ENCODE results near the gene PAGR1. TPM values are rescaled to one million over a fixed set of nuclear protein-coding genes. Genes with fewer than 3 reads are reported as not detected.

PAGR1 gene
- total and polyA plus RNA-seq, 9 of the 15 experiments (the other 6 are each of a cell fraction or from before 2014, with no cell fraction given), result 1.4 to 58.2 (median 16.8) TPM

DNA sequence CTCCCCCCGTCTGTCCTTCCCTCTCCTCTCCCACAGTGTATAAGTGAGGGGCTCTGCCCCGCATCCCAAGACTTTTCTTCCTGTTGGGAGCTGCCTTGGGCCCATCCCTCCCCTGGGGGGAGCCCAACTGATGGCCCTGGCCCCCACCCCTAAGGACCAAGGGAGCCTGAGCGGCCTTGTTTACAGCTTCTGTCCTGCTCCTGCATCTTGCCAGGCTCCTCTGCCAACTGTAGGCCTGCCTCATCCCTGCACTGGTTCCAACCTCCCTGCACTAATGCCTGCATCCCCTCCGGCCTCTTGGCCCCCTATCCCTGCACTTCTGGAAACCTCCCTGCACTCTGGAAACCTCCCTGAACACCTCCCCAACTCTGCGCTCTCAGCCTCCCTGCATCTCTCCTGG is 1.4 kb upstream of the PAGR1 start:
- DNase-seq (ENCODE audit: extremely low read depth in 1 of 4, low spot score in 3 of 4), result no peak
- peaks cover 11% of the 10 kb centered on the region; the same call in 1 of the 2 replicates for H4K20me1 ChIP-seq (replicated peaks; ENCODE audit: control insufficient read depth, insufficient read depth, low read length)
- no peaks in the 10 kb centered on the region for H3K9me1 ChIP-seq (ENCODE audit: control insufficient read depth, insufficient read depth, low read length)
- peaks cover 31 to 75% of the 10 kb centered on the region in 2 experiments for H3K4me1 ChIP-seq (replicated peaks in 1 of 2; ENCODE audit: control insufficient read depth in 2 of 2, insufficient read depth in 2 of 2, low read length in 2 of 2)
- no peak overlapping the region for H3K4me2 ChIP-seq (ENCODE audit: insufficient read depth, low read length)
- BruUV-seq (replicated peaks), result no TSS peak
- no peaks in the 10 kb centered on the region for H3K9me3 ChIP-seq (replicated peaks; ENCODE audit: control insufficient read depth, insufficient read depth, low read depth, low read length)
- H3K27ac ChIP-seq (ENCODE audit: extremely low read depth, low read depth, low read length), result no peak overlapping the region
- H2AFZ ChIP-seq (ENCODE audit: low read depth, low read length), result no peak overlapping the region
- ChIA-PET POLR2A (no interaction called here), CTCF (ENCODE audit: low intra/inter-chr PET ratio) (no interaction called here)
- peaks cover 31% of the 10 kb centered on the region for H3K36me3 ChIP-seq (ENCODE audit: control insufficient read depth, insufficient read depth, low read length)
- WGBS (ENCODE audit: insufficient coverage, low coverage, missing lambda C conversion rate), result 86% methylated on average over 3 of the region's 5 CpGs
- no peak for FAIRE-seq
- H3K4me3 ChIP-seq, result no peak overlapping the region
- in situ Hi-C loops (cut with MboI) (no loop called here), intact Hi-C loops (cut with micrococcal nuclease) (loop anchor here (10.0 kb wide), 1 partner anchor 210 kb away; the partner anchor contains the start of gene C16orf92)
- no peak for ATAC-seq
- H3K27me3 ChIP-seq (ENCODE audit: control insufficient read depth in 2 of 2, insufficient read depth in 2 of 2, low read length in 2 of 2), result no peaks in the 10 kb centered on the region
- peaks cover 32% of the 10 kb centered on the region for H3K79me2 ChIP-seq (ENCODE audit: control insufficient read depth, insufficient read depth, low read length)
- H3K9ac ChIP-seq (ENCODE audit: insufficient read depth in 1 of 2, low read depth in 2 of 2, low read length in 2 of 2), result peak overlapping the region in 1 of 2 experiments; percentile 37; a peak in 1 of 4 replicates
- TF ChIP-seq SMARCC2 (IDR thresholded peaks at IDR 0.05; ENCODE audit: low read depth), result no peak
- TF ChIP-seq, protein P1, sequence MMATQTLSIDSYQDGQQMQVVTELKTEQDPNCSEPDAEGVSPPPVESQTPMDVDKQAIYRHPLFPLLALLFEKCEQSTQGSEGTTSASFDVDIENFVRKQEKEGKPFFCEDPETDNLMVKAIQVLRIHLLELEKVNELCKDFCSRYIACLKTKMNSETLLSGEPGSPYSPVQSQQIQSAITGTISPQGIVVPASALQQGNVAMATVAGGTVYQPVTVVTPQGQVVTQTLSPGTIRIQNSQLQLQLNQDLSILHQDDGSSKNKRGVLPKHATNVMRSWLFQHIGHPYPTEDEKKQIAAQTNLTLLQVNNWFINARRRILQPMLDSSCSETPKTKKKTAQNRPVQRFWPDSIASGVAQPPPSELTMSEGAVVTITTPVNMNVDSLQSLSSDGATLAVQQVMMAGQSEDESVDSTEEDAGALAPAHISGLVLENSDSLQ (IDR thresholded peaks at IDR 0.05), result no peak
- TF ChIP-seq HMG20A (CRISPR knock-in tag; conservative IDR thresholded peaks at IDR 0.05), result no peak
- TF ChIP-seq ZNF253 (CRISPR knock-in tag; conservative IDR thresholded peaks at IDR 0.05), result no peak
- TF ChIP-seq SRSF9 (IDR thresholded peaks at IDR 0.05; ENCODE audit: borderline replicate concordance, low read depth, low read length), result no peak
- TF ChIP-seq, protein P2, sequence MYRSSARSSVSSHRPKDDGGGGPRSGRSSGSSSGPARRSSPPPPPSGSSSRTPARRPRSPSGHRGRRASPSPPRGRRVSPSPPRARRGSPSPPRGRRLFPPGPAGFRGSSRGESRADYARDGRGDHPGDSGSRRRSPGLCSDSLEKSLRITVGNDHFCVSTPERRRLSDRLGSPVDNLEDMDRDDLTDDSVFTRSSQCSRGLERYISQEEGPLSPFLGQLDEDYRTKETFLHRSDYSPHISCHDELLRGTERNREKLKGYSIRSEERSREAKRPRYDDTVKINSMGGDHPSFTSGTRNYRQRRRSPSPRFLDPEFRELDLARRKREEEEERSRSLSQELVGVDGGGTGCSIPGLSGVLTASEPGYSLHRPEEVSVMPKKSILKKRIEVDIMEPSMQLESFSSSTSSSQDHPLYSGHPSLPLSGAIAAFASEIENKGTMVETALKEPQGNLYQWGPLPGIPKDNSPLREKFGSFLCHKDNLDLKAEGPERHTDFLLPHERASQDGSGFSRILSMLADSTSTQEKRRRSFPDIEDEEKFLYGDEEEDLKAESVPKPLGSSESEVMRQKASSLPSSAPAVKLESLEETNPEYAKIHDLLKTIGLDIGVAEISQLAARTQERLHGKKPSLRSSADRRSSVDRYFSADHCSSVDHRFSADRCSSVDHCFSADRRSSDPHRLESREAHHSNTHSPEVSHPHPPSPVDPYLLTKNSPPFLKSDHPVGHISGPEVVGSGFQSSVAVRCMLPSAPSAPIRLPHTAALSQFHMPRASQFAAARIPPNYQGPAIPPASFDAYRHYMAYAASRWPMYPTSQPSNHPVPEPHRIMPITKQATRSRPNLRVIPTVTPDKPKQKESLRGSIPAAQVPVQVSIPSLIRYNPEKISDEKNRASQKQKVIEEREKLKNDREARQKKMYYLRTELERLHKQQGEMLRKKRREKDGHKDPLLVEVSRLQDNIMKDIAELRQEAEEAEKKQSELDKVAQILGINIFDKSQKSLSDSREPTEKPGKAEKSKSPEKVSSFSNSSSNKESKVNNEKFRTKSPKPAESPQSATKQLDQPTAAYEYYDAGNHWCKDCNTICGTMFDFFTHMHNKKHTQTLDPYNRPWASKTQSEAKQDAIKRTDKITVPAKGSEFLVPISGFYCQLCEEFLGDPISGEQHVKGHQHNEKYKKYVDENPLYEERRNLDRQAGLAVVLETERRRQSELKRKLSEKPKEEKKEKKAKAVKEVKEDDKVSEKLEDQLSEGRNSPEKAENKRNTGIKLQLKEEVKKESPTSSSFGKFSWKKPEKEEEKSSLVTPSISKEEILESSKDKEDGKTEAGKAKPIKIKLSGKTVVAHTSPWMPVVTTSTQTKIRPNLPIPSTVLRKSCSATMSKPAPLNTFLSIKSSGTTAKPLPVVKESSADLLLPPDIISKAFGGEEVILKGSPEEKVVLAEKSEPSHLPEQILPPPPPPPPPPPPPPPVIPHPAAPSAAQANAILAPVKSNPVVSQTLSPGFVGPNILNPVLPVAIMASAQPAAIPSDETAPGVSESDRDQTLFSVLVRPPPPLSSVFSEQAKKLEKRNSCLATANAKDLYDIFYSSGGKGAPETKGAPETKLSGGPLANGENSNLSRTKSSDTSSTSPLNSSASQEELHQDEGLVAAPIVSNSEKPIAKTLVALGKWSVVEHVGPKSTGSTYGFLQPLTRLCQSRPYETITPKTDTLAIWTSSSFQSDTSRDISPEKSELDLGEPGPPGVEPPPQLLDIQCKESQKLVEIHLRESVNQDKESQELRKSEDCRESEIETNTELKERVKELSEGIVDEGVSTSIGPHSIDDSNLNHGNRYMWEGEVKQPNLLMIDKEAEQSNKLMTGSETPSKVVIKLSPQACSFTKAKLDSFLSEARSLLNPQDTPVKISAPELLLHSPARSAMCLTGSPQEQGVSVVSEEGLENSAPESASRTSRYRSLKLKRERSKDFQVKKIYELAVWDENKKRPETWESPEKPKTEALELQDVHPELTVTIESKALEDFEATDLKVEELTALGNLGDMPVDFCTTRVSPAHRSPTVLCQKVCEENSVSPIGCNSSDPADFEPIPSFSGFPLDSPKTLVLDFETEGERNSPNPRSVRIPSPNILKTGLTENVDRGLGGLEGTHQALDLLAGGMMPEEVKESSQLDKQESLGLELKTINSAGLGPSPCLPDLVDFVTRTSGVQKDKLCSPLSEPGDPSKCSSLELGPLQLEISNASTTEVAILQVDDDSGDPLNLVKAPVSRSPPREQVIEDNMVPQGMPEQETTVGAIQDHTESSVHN (IDR thresholded peaks at IDR 0.05; ENCODE audit: borderline replicate concordance in 1 of 2, low read depth in 1 of 2), result no peak
- no peak for TF ChIP-seq SIN3A (IDR thresholded peaks at IDR 0.05; ENCODE audit: borderline replicate concordance in 2 of 2, control insufficient read depth in 1 of 2, low read depth in 2 of 2, low read length in 2 of 2)

Measured in K562 (cell line).